8988T (cell line): ENCODE measurements around the gene PDE6C.

Source experiments
- DNase-seq: peaks from one replicate; pipeline ENCODE4 v3.0.0; 2011

Gene PDE6C

DNA sequence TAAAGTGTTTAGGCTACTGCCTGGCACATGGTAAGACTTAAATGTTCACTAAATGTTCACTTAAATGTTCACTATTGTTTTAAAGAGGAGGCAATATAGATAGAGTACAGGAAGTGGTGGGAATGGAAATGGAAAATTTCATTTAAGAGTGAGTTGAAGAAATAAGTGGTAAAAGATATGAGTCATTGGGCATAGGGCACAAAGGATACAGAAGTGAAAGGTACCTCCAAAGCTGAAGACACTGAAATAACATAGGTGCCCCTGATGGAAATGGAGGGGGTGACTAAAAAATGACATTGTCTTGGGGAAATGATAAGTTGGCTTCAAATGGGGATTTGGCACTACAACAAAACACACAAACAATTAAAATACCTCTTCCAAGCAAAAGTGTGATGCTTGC, 95.3 kb downstream of the PDE6C start:
- no peak for DNase-seq

DNA sequence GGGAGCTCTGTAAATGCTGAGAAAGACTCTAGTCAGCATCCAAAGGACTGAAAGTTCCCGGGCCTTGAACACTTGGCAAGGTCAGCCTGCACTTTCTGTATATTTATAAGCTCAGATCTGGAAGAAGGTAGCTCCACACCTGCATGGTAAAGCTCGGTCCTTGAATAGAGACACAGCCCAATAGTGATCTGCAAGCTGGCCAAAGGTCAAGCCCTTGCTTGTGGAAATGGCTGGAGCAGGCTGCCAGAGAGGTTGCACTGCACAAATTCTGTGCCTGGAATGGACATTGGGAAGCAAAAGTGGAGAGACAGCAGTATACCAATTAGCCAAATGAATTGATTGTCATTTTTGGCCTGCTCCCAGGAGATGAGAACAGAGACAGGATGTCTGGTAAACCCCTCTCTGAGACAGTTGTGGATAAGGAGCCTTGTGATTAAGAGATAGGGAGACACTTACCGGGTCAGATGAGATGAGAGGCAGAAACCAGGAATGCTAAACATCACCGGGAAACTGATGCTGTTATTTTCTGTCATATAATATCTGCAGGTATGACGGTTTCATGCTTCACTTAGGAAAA, 98.1 kb downstream of the PDE6C start:
- DNase-seq, result no peak

GRCh38 chr10:93711891-93712290, 99.6 kb downstream of the PDE6C start:
- DNase-seq, result no peak

GRCh38 chr10:93712593-93712992, 100.3 kb downstream of the PDE6C start:
- DNase-seq, result no peak

- DNase-seq, result no peak
Observed at GRCh38 chr10:93715345-93715744, 103.0 kb downstream of the PDE6C start.
